ENCODE measurements around the gene QRICH2. TPM values are rescaled to one million over a fixed set of nuclear protein-coding genes. Genes with fewer than 3 reads are reported as not detected.

QRICH2 gene
- total RNA-seq, 4 donors from 2014 or later, result 1.6 to 2.6 (median 2.0) TPM

DNA sequence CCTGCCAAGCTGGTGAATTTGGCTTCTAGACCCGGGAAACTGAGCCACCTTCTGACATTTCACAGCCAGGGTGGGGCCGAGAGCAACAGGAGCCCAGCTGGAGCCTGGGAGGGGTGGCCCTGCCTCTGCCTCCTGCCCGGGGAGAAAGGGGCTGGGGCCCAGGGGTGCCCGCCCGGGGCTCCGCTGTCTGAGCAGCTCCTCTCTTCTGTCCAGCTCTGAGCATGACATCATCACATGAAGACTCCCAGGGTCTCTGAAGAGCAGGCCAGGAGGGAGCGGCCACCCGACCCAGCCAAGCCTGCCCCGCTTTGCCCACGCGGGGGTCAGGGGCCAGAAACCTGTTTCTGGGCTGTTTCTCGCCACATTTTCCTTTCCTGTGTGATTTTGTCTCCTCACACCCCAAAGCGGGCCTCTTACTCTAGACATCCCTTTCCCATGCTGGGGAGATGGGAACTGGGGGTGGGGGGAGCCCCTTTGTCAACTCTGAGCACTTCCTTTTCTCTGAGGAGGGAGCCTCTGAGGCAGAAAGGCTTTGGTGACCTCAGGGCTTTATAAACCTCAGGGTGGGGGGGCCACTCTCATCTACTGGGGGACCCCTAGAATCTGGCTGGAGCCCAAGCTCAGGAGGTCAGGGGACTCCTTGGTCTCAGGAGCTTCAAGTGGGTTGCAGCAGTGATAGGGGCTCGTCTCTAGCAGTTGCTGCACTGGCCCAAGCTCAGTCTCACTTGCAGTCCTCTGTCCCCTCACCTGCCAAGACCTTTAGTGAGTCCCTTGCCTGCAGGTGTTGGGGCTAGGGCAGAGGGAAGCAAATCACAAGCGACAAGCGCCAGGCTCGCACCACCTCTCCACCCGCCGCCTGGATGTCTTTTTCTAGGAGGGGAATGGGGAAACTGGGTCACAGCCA, 35.3 kb downstream of the QRICH2 start:
- peak overlapping the region in 3 of 4 donors; percentile 26 to 33 (median 31) for H3K4me3 ChIP-seq
- no peak for DNase-seq
- WGBS, 2 donors (ENCODE audit: low coverage in 1 of 2), result 53% methylated on average over 19 of the region's 19 CpGs; no CpG with 5 or more reads in 1 of the 2 donors
- peaks cover 35 to 54% (median 51%) of the 10 kb centered on the region in 4 donors for H3K4me1 ChIP-seq
- H3K27me3 ChIP-seq, result no peaks in the 10 kb centered on the region
- peaks cover 0 to 14% (median 0%) of the 10 kb centered on the region in 4 donors for H3K36me3 ChIP-seq
- H3K27ac ChIP-seq, result peak overlapping the region; percentile 73 to 98 (median 78)
- TF ChIP-seq POLR2A (IDR thresholded peaks at IDR 0.05) (peak; percentile 16), EP300 (IDR thresholded peaks at IDR 0.05; ENCODE audit: low read depth) (no peak), POLR2AphosphoS5 (IDR thresholded peaks at IDR 0.05) (peak in 1 of 3 donors; percentile 1)
- TF ChIP-seq, protein P1, sequence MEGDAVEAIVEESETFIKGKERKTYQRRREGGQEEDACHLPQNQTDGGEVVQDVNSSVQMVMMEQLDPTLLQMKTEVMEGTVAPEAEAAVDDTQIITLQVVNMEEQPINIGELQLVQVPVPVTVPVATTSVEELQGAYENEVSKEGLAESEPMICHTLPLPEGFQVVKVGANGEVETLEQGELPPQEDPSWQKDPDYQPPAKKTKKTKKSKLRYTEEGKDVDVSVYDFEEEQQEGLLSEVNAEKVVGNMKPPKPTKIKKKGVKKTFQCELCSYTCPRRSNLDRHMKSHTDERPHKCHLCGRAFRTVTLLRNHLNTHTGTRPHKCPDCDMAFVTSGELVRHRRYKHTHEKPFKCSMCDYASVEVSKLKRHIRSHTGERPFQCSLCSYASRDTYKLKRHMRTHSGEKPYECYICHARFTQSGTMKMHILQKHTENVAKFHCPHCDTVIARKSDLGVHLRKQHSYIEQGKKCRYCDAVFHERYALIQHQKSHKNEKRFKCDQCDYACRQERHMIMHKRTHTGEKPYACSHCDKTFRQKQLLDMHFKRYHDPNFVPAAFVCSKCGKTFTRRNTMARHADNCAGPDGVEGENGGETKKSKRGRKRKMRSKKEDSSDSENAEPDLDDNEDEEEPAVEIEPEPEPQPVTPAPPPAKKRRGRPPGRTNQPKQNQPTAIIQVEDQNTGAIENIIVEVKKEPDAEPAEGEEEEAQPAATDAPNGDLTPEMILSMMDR (IDR thresholded peaks at IDR 0.05), result no peak
- intact Hi-C loops (cut with DNase I; ENCODE audit: low total_unique reads), result loop anchor here (5.0 kb wide), 1 partner anchor 90 kb away; no protein-coding TSS in a partner anchor
- no peaks in the 10 kb centered on the region for H3K9me3 ChIP-seq
- in situ Hi-C loops (cut with MboI; ENCODE audit: low pct_ligation_motif_present in 1 of 4, low pct_unique_long_range_greater_than_20kb in 1 of 4, low sequenced_read_pairs in 3 of 4), result no loop called here

DNA sequence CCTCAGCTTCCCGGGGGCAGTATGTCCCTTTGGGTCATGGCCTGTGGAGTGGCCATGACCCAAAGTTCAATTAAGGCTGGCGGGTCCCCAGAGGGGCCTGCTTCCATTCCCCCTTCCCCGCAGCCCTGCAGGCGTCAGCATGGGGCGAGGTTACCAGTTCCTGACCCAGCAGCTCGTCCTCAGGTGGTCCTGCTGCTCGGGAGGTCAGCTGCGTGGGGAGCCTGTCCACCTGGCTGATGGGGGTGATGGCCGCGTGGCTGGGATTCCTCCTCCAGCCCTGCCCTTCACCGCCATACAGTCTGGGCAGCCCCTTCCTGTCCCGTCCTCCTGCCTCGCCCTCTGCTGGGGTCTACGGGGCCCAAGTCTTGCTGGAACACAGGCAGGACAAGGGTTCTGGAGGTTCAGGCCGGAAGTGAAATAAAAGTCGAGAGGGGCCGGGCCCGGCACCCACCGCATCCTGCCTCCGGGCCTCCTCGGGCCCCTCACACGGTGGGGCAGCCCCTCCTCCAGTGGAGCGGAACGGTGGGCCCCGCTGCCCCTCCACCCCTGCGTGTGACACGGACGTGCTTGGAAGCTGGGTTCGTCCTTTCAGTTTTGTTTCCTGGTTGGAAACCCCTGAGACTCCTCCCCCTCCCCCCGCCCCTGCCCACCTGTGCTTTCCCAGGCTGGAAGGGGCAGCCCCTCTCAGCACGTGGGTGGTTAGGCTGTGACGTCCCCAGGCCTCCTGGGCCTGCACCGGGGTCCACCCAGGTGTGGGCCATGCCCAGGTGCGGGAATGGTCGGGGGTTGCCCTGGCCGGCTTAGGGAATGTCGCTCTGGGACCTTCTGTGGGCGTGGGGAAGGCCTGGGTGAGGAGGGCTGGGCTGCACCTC, 36.2 kb downstream of the QRICH2 start:
- Histone ChIP-seq H3K9me3 (no peaks in the 10 kb centered on the region), H3K27me3 (no peaks in the 10 kb centered on the region), H3K4me1 (peaks cover 39 to 63% (median 60%) of the 10 kb centered on the region in 4 donors), H3K27ac (peak overlapping the region; percentile 73 to 98 (median 78)), H3K36me3 (peaks cover 0 to 14% (median 0%) of the 10 kb centered on the region in 4 donors), H3K4me3 (peak overlapping the region in 3 of 4 donors; percentile 26 to 33 (median 31))
- peak; percentile 71 for DNase-seq
- intact Hi-C loops (cut with DNase I; ENCODE audit: low total_unique reads), result loop anchor here (5.0 kb wide), 1 partner anchor 90 kb away; no protein-coding TSS in a partner anchor
- 6% methylated on average over 23 of the region's 38 CpGs; no CpG with 5 or more reads in 1 of the 2 donors for WGBS, 2 donors (ENCODE audit: low coverage in 1 of 2)
- in situ Hi-C loops (cut with MboI; ENCODE audit: low pct_ligation_motif_present in 1 of 4, low pct_unique_long_range_greater_than_20kb in 1 of 4, low sequenced_read_pairs in 3 of 4), result no loop called here
- TF ChIP-seq POLR2A (IDR thresholded peaks at IDR 0.05) (peak; percentile 59), POLR2AphosphoS5 (IDR thresholded peaks at IDR 0.05) (peak in 2 of 3 donors; percentile 64 to 70), EP300 (IDR thresholded peaks at IDR 0.05; ENCODE audit: low read depth) (no peak)
- TF ChIP-seq, protein P1 (IDR thresholded peaks at IDR 0.05), result peak in 1 of 5 experiments; percentile 16

DNA sequence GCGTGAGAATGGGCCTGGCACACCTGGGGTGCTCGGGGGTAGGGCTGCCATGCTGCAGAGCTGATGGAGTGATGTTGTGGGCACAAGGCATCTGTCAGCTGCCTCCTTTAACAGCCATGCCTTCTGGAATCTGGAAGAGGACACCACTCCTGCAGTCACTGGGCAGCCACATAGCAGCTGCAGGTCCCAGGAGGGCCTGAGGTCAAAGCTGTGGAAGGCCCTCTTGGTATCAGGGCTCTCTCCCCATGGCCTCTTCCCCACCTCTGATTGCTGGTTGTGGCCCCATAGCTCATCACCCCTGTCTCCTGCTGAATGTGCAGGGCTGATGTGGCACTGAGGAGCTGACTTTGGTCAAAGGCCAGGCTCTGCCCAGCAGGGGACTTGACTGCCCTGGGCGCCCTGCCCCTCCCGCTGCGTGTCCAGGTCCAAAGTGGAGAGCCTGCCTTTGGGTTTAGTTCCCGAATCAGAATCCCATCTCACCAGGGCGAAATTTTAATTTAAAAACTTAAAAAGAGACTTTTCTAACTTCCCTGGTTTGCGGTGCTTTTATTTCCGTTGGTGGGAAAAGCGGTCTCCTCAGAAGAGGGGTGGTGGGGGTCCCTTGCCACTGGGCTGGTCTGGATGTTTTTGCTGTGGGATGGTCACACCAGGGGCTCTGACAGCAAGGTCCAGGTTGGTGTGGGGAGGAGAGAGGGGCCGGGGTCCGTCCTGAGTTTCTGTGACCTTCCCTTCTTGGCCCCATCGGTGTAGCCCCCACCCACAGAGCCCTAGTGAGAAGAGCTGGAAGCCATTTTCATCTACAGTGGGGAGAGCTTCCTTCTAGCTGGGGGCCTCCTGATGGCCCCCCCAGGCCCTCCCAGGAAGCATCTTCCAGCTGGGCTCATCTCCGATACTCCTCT, 37.1 kb downstream of the QRICH2 start:
- peaks cover 39 to 69% (median 65%) of the 10 kb centered on the region in 4 donors for H3K4me1 ChIP-seq
- intact Hi-C loops (cut with DNase I; ENCODE audit: low total_unique reads), result loop anchor here (5.0 kb wide), 1 partner anchor 89 kb away; no protein-coding TSS in a partner anchor
- H3K4me3 ChIP-seq, result peak overlapping the region in 3 of 4 donors; percentile 26 to 33 (median 31)
- peak overlapping the region; percentile 73 to 98 (median 78) for H3K27ac ChIP-seq
- no peak for DNase-seq
- TF ChIP-seq POLR2A (IDR thresholded peaks at IDR 0.05), result peak; percentile 7
- TF ChIP-seq EP300 (IDR thresholded peaks at IDR 0.05; ENCODE audit: low read depth), result no peak
- TF ChIP-seq POLR2AphosphoS5 (IDR thresholded peaks at IDR 0.05), result peak in 2 of 3 donors; percentile 4 to 49
- H3K9me3 ChIP-seq, result no peaks in the 10 kb centered on the region
- 60 to 73% methylated on average over 2 to 13 of the region's 14 CpGs for WGBS, 2 donors (ENCODE audit: low coverage in 1 of 2)
- in situ Hi-C loops (cut with MboI; ENCODE audit: low pct_ligation_motif_present in 1 of 4, low pct_unique_long_range_greater_than_20kb in 1 of 4, low sequenced_read_pairs in 3 of 4), result no loop called here
- peaks cover 0 to 14% (median 0%) of the 10 kb centered on the region in 4 donors for H3K36me3 ChIP-seq
- no peaks in the 10 kb centered on the region for H3K27me3 ChIP-seq
